ENCODE results near the gene DNAJC22.
"Not testable (repeated sequence)": the region's sequence is repeated elsewhere in the genome, so short reads cannot be mapped to it uniquely, and the experiment has no call there.

Gene DNAJC22

DNA sequence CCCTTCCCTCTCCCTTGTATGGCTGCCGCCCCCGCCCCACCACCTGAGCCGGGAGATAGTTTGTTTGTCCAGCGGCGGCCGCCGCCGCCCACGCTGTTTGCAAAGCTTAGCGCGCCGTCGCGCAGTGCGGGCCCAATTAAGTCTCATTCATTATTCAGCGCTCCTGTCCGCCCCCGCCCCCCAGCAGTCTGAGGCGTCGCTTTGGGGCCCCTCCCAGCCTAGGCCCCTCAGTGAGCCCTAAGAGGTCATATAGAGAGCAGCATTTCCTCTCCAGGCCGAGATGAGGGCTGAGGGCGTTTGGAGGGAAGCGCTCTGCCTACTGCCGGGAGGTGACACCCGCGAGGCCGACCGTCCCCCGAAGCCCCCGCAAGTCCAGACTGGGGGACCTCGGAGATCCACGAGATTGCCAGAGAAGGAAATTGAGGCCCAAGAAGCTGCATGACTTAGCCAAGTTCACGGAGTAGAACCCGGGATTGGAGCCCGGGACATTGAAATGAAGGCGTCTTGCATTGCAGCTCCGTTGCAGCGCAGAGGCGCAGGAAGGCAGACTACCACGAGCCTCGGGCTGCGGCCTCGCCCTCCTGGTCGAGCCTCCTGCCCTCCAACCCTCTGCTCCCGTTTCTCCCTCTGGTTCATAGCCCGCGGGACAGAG lies at the start of gene DNAJC22:
TSS of gene DNAJC22 (plus strand) at position 230 of the 652 bp plus-strand sequence. CDS start 1,985 bp downstream, outside the sequence.
- DNase-seq (ENCODE audit: low spot score), result no peak

DNA sequence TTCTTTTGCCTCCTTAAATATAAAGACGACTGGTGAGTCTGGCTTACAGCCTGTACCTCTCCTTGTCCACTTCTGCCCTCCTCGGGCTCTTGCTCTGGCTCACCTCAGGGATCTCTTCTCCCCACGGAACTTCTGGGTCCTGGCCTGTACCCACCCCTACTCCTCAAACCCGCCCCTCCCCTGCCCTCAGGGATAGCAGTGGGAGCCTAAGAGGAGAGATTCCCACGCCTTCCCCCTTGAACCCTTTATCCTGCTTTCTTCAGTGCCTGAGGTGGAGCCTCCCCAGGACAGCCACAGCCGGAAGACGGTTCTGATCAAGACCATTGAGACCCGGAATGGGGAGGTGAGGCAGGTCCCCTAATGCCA lies 49.0 kb upstream of the DNAJC22 start:
- no peak for DNase-seq (ENCODE audit: low spot score)

- no peak for DNase-seq (ENCODE audit: low spot score)
These were observed 48.5 kb upstream of the DNAJC22 start for GRCh38 chr12:49298160-49298559.

GRCh38 chr12:49301760-49302159 lies 44.9 kb upstream of the DNAJC22 start:
- no peak for DNase-seq (ENCODE audit: low spot score)

DNA sequence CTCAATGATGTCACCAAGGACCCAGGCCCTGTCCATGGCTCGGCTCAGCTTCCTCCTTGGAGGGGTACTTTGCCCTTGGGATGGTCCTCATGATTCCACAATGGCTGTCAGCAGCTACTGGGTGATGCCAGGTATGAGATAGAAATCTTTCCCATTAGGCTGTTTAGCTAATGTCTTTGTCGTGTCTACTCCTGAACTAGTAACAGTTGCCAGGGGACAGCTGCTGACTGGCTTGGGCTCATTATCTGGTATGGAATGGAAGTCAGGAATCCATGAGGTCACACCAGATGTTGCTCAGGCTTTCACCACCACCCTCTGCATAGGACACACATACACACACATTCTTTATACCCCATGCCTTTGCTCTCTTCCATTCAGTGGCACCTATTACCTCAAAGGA lies 42.5 kb upstream of the DNAJC22 start:
- no peak for DNase-seq (ENCODE audit: low spot score)

DNA sequence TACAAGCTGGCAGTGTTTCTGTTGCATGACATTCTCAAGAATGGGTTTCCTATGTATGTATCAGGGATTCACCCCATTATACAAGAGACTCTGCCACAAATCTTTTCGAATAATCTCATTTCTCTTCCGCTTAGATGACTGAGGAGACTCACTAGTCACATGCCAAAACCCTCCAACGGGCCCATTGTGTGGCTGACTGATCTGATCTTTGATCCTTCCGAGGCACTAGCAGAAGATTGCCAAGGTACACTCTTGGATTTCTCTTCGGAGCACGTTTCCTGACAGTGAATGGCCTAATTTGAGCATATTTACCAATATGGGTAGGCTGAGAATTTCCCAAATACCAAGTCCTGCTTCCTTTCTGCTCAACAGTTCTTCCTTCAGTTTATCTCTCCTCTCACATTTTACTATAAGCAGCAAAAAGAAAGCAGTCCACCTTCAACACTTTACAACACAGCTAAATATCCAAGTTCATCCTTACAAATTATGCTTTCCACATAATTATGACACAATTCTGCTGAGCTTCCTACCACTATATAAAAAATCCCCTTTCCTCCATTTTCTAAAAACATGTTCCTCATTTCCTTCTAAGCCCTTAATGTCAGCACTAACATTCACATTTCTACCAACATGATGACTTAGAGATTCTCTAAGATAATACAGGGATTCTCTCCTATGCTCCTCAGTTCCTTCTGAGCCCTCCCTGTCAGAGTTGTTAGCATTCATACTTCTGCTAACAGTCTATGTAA lies 40.8 kb upstream of the DNAJC22 start:
- DNase-seq (ENCODE audit: low spot score), result no peak

GRCh38 chr12:49309386-49309785 lies 37.3 kb upstream of the DNAJC22 start:
- no peak for DNase-seq (ENCODE audit: low spot score)

DNA sequence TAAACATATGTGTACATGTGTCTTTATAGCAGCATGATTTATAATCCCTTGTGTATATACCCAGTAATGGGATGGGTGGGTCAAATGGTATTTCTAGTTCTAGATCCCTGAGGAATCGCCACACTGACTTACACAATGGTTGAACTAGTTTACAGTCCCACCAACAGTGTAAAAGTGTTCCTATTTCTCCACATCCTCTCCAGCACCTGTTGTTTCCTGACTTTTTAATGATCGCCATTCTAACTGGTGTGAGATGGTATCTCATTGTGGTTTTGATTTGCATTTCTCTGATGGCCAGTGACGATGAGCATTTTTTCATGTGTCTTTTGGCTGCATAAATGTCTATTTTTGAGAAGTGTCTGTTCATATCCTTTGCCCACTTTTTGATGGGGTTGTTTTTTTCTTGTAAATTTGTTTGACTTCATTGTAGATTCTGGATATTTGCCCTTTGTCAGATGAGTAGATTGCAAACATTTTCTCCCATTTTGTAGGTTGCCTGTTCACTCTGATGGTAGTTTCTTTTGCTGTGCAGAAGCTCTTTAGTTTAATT lies 36.2 kb upstream of the DNAJC22 start:
- DNase-seq (ENCODE audit: low spot score), result not testable (repeated sequence)

DNA sequence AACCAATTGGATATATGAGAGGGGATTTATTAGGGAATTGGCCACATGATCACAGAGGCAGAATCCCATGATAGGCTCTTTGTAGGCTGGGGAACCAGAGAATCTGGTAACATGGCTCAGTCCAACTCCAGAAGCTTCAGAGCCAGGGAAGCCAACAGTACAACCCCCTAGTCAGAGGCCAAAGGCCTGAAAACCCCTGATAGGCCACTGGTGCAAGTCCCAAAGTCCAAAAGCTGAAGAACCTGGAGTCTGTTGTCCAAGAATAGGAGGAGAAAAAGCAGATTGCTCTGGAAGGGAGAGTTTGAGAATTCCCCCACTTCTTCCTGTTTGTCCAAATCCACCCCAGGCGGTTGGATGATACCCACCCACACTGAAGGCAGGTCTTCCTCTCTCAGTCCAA lies 31.9 kb upstream of the DNAJC22 start:
- no peak for DNase-seq (ENCODE audit: low spot score)

DNA sequence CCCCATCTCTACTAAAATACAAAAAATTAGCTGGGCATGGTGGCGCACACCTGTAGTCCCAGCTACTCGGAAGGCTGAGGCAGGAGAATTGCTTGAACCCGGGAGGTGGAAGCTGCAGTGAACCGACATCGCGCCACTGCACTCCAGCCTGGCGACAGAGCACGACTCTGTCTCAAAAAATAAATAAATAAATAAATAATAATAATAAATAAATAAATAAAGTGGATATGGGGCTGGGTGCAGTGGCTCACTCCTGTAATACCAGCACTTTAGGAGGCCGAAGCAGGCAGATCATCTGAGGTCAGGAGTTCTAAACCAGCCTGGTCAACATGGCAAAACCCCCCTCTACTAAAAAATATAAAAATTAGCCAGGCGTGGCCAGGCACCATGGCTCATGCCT lies 29.6 kb upstream of the DNAJC22 start:
- not testable (repeated sequence) for DNase-seq (ENCODE audit: low spot score)

DNA sequence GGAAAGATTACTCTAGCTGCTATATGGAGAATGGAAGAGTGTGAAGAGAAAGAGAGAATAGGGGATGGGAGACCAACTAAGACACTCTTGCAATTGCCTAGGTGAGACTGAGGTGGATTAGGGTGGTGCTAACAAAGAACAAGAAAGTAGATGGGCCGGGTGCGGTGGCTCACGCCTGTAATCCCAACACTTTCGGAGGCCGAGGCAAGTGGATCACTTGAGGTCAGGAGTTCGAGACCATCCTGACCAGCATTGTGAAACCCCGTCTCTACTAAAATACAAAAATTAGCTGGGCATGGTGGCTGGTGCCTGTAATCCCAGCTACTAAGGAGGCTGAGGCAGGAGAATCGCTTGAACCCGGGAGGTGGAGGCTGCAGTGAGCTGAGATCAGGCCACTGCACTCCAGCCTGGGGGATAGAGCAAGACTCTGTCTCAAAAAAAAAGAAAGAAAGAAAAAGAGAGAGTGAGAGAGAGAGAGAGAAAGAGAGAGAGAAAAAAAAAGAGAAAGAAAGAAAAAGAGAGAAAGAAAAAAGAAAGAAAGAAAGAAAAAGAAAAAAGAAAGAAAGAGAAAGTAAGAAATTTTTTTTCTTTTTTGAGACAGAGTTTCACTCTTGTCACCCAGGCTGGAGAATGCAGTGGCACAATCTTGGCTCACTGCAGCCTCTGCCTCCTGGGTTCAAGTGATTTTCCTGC lies 26.1 kb upstream of the DNAJC22 start:
- DNase-seq (ENCODE audit: low spot score), result not testable (repeated sequence)

DNA sequence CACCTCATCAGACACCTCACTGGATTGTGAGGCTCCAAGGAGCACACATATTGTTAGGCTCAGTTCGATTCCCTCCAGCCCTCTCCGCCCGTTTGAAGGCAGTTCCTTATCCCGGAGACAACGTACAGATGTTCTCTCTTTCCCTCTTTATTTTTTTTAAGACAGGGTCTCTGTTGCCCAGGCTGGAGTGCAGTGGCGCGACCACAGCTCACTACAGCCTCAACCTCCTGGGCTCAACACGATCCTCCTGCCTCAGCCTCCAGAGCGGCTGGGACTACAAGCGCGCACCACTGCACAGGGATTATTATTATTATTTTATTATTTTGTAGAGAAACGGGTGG lies 24.4 kb upstream of the DNAJC22 start:
- no peak for DNase-seq (ENCODE audit: low spot score)

DNA sequence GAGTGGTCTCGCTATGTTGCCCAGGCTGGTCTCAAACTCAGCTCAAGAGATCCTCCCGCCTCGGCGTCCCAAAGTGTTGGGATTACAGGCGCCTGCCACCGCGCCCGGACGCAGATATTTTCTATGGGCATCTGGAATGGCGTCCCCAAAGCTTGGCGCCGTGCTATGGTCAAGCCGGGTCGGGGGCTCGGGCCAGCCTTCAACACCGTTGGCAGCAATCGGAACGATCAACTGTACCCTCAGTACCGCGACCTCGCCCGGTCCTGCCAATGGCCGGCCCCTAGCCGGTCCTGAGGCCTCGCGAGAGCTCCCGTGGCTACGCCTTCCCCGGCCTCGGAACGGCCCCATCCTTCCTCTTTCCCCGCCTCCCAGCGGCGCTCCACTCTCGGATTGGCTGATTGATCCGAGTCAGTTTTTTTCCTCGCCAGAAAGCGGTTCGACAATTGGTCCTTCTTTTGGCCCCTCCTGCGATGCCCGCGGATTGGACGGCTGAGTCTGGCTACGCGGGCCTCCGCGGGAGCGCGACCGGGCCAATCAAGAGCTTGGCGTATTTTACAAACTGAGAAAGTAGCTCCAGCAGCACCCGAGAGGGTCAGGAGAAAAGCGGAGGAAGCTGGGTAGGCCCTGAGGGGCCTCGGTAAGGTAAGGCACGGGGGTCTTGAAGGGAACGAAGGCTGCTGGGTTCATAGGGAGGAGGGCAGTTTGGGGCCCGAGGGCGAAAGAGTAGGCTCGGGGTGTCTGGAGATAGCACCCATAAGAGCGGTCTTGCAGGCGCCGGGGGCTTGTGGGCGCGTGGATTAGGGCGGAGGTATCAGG lies 23.8 kb upstream of the DNAJC22 start, which contains the start of gene TROAP:
TSS of gene TROAP (plus strand) at position 548 of the 816 bp plus-strand sequence. CDS start 354 bp downstream, outside the sequence.
- DNase-seq (ENCODE audit: low spot score), result peak; percentile 99

DNA sequence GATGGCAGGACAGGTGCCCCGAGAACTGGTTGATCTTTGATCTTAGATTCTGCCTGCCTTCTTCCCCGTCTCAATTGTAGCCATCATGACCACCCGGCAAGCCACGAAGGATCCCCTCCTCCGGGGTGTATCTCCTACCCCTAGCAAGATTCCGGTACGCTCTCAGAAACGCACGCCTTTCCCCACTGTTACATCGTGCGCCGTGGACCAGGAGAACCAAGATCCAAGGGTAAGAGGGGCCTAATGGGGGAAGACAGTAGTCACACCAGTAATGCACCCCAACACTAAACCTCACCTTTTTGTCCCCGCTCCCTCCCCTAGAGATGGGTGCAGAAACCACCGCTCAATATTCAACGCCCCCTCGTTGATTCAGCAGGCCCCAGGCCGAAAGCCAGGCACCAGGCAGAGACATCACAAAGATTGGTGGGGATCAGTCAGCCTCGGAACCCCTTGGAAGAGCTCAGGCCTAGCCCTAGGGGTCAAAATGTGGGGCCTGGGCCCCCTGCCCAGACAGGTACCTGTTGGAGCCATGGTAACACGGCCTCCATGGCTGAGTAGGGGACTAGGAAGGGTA lies 23.1 kb upstream of the DNAJC22 start:
- no peak for DNase-seq (ENCODE audit: low spot score)

GRCh38 chr12:49325606-49326005 lies 21.1 kb upstream of the DNAJC22 start:
- DNase-seq (ENCODE audit: low spot score), result no peak

- DNase-seq (ENCODE audit: low spot score), result no peak
These were observed 19.3 kb upstream of the DNAJC22 start for GRCh38 chr12:49327368-49327767.

DNA sequence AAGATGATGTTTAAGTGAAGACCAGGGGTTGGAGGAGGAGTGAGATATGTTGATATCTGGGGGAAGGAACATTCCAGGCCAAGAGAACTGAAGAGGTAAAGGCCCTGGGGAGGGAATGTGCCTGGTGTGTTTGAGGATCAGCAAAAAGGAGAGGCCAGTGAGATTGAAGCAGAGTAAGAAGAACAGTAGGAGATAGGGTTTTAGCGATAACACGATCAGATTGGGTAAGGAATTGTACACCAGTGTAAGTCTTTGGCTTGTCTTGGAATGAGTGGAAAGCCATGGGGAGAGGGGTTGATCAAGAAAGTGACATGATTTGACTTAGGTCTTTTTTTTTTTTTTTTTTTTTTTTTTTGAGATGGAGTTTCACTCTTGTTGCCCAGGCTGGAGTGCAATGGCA lies 18.8 kb upstream of the DNAJC22 start:
- no peak for DNase-seq (ENCODE audit: low spot score)

- DNase-seq (ENCODE audit: low spot score), result no peak
These were observed 17.9 kb upstream of the DNAJC22 start for GRCh38 chr12:49328816-49329215.

DNA sequence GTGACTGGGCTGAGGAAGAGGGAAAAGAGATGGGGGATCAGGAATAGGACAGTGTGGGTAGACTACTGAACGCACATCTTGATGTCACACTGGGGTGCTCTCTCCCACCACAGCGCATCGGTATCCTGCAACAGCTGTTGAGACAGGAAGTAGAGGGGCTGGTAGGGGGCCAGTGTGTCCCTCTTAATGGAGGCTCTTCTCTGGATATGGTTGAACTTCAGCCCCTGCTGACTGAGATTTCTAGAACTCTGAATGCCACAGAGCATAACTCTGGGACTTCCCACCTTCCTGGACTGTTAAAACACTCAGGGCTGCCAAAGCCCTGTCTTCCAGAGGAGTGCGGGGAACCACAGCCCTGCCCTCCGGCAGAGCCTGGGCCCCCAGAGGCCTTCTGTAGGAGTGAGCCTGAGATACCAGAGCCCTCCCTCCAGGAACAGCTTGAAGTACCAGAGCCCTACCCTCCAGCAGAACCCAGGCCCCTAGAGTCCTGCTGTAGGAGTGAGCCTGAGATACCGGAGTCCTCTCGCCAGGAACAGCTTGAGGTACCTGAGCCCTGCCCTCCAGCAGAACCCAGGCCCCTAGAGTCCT lies 16.6 kb upstream of the DNAJC22 start:
- no peak for DNase-seq (ENCODE audit: low spot score)

DNA sequence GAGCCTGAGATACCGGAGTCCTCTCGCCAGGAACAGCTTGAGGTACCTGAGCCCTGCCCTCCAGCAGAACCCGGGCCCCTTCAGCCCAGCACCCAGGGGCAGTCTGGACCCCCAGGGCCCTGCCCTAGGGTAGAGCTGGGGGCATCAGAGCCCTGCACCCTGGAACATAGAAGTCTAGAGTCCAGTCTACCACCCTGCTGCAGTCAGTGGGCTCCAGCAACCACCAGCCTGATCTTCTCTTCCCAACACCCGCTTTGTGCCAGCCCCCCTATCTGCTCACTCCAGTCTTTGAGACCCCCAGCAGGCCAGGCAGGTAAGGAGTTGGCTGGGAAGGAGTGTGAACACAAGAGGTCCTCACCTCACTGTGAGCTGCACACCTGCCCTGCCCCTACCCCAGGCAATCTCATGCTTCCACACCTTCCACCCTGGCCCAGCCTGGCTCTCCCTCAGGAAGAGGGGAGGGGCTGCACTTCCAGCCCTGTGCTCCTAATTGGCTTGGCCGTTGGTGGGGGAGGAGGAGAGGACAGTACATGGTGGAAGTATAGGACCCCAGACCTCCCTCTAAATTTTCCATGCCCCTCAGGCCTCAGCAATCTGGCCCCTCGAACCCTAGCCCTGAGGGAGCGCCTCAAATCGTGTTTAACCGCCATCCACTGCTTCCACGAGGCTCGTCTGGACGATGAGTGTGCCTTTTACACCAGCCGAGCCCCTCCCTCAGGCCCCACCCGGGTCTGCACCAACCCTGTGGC lies 15.9 kb upstream of the DNAJC22 start:
- no peak for DNase-seq (ENCODE audit: low spot score)
